Measurements from ENCODE around the gene TXLNG.
"Not testable (repeated sequence)": the region's sequence is repeated elsewhere in the genome, so short reads cannot be mapped to it uniquely, and the experiment has no call there.

The TXLNG gene

GRCh38 chrX:16786139-16786790 is at the start of gene TXLNG:
Gene TXLNG, plus strand, starts transcription at chrX:16786466. Its CDS starts 22 bp downstream, at chrX:16786488.
- DNase-seq, result peak; percentile 92 to 98 (median 96)

GRCh38 chrX:16737024-16737423 is 49.2 kb upstream of the TXLNG start:
- no peak for DNase-seq

DNA sequence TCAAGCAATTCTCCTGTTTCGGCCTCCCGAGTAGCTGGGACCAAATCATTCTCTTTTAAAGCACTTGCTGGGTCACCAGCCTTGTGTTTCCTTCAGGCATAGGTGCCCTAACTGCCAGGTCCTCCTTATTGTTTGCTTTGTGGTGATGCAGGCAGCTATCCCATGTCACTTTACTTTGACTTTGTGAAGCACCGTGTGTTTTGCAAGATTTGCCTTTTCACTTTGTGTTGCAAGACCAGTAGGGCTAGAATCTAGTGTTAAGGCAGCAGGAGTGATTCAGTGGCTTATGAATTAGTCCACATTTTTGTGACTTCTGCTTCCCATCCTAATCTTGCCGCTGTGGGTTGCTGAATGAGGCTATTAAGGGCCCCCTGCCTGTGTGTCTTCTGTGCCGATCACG is 46.7 kb upstream of the TXLNG start:
- DNase-seq, result no peak

- DNase-seq, result no peak
Observed at GRCh38 chrX:16743604-16744325, 42.5 kb upstream of the TXLNG start.

DNA sequence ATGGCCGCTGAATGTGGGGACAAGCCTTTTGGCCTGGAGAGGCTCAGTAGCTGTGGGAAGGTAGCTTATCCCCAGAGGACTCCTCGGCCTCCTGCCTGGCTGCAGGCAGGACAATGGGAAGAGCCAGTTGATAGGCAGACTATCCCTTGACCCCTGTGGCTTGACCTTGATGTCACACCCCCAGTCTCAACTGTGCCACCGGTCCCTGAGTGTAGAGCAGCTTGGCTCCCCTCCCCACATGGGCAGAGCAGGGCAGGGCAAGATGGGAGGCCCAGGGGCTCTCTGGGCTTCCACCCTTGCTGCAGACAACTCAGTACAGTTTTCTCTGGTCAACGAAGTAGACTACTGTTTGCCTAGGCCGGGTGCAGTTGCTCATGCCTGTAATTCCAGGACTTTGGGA is 41.2 kb upstream of the TXLNG start:
- DNase-seq, result no peak

DNA sequence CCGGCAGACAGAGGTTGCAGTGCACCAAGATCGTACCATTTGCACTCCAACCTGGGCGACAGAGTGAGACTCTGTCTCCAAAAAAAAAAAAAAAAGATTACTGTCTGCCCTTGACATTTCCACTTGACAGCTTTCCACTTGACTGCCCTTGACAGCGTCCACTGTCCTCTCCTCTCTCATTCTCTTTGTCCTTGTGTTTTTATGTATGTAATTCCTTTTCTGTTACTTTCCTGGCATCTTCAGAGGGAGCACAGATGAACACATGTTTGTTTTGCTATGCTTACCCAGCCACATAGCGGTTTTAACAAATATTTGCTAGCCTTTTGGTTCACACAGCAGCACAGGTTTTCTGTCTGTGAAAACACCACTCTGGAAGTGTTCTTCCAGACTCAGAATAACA is 40.6 kb upstream of the TXLNG start:
- DNase-seq, result no peak

GRCh38 chrX:16748425-16748824 is 37.8 kb upstream of the TXLNG start:
- no peak for DNase-seq

GRCh38 chrX:16750136-16750535 is 36.1 kb upstream of the TXLNG start:
- no peak for DNase-seq

- no peak for DNase-seq
Observed at GRCh38 chrX:16754019-16754418, 32.2 kb upstream of the TXLNG start.

DNA sequence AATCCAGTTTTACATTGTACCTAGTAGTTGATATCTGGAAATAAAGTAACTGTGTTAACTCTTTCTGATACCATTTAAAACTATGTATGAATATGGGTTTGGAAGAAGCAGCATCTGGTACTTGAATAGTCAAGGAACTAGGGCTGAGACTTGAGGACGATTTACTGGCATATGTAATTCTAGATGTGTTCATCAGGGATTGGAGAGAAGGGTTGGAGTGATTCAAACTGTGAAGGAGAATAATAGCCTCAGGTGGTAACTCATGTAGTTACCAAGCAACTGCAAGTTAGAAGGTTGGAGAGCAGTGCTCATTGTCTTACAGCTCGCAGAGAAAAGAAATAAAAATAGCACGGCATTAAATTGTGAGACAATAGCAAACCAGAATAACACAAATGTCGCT is 29.5 kb upstream of the TXLNG start:
- DNase-seq, result no peak

DNA sequence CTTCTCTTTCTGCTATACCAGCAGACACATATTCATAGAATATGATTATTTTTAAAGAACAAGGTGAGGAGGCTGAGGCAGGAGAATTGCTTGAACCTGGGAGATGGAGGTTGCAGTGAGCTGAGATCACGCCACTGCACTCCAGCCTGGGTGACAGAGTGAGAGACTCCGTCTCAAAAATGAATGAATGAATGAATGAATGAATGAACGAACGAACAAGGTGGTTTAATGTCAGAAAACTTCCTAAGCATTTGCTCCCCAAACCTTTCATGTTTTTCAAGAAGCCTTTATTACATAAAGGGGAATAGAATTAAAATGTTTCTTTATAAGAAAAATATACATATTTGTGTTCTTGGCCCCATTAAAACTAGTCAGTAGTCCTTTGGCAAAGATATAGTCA is 24.8 kb upstream of the TXLNG start:
- not testable (repeated sequence) for DNase-seq

GRCh38 chrX:16762579-16762978 is 23.7 kb upstream of the TXLNG start:
- DNase-seq, result no peak

DNA sequence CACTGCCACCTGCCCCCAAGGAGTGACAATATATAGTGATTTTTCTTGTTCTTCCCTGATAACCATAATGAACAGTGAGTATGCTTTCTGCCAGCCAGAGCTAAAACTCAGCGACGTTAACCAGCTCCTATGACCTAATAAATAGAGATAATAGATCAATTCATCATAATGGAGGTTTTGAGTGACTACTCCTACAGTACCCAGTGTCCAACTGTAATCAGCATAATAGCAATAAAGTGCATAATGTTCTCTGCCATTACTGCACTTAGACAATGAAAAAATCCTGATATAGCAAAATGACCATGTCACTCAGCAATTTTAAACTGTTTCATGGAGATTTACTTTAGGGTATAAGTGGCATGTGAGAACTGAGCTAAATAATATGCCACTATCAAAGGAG is 20.7 kb upstream of the TXLNG start:
- no peak for DNase-seq

GRCh38 chrX:16770970-16771482 is 15.2 kb upstream of the TXLNG start:
- no peak for DNase-seq

- no peak for DNase-seq
Observed at GRCh38 chrX:16771483-16772398, 14.5 kb upstream of the TXLNG start.

- DNase-seq, result no peak
Observed at GRCh38 chrX:16772460-16772859, 13.8 kb upstream of the TXLNG start.

GRCh38 chrX:16774746-16775145 is 11.5 kb upstream of the TXLNG start:
- DNase-seq, result no peak

GRCh38 chrX:16778545-16778944 is 7.7 kb upstream of the TXLNG start:
- DNase-seq, result no peak

- no peak for DNase-seq
Observed at GRCh38 chrX:16778993-16779392, 7.3 kb upstream of the TXLNG start.

DNA sequence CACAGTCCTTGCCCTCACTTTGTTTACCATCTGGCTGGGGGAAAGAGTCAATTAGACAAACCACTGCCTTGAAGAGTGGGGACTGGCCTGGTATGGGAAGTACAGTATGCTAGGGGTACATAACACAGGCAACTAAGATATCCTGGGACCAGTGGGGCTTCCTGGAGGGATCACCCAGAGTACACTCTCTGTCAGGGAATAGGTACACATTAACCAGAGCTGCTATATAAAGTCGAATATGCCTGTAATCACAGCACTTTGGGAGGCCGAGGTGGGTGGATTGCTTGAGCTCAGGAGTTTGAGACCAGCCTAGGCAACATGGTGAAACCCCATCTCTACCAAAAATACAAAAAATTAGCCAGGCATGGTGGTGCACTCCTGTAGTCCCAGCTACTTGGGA is 6.5 kb upstream of the TXLNG start:
- DNase-seq, result not testable (repeated sequence)

- no peak for DNase-seq
Observed at GRCh38 chrX:16783452-16783851, 2.8 kb upstream of the TXLNG start.

GRCh38 chrX:16784440-16784839 is 1.8 kb upstream of the TXLNG start:
- DNase-seq, result not testable (repeated sequence)

Data from stimulated activated naive CD4-positive, alpha-beta T cell (primary cell).